ENCODE results near the gene SMAD3. TPM values are rescaled to one million over a fixed set of nuclear protein-coding genes. Genes with fewer than 3 reads are reported as not detected.

Gene SMAD3
- total RNA-seq, 1 experiment from 2014 or later: 89.2 TPM

- no peak for TF ChIP-seq ZFX (IDR thresholded peaks at IDR 0.05)
- TF ChIP-seq ZBTB33 (IDR thresholded peaks at IDR 0.05; ENCODE audit: extremely low read depth, insufficient replicate concordance, low read length): no peak
- no peak for TF ChIP-seq TCF7L2 (IDR thresholded peaks at IDR 0.05; ENCODE audit: borderline replicate concordance, extremely low read depth, insufficient read depth, insufficient read length)
- no peak for TF ChIP-seq ATF3 (IDR thresholded peaks at IDR 0.05)
- no peak for TF ChIP-seq EZH2 (IDR thresholded peaks at IDR 0.05)
Observed at GRCh38 chr15:67165254-67166253, 100.2 kb downstream of the SMAD3 start (continued).

- H3K9ac ChIP-seq (ENCODE audit: low read length): no peak overlapping the region
- H3K4me3 ChIP-seq (replicated peaks in 1 of 2; ENCODE audit: low read depth in 1 of 2, low read length in 2 of 2): no peak overlapping the region
- ATAC-seq (no peak), DNase-seq (ENCODE audit: low read depth, low spot score) (no peak)
- H3K27me3 ChIP-seq (ENCODE audit: insufficient read depth, low read length): no peaks in the 10 kb centered on the region
- CTCF ChIA-PET: no interaction called here
- no peak overlapping the region for H3K27ac ChIP-seq (ENCODE audit: low read depth, low read length)
- H2AFZ ChIP-seq (ENCODE audit: low read depth, low read length, poor library complexity, severe bottlenecking): no peak overlapping the region
- intact Hi-C loops (cut with micrococcal nuclease): no loop called here
- H3K36me3 ChIP-seq (ENCODE audit: control insufficient read depth in 1 of 2, insufficient read depth in 2 of 2, low read length in 2 of 2): peaks cover 2 to 56% of the 10 kb centered on the region in 2 experiments; a peak in 2 of 4 replicates
- H3K4me1 ChIP-seq (ENCODE audit: control insufficient read depth in 1 of 2, insufficient read depth in 2 of 2, low read length in 2 of 2): peaks cover 16 to 56% of the 10 kb centered on the region in 2 experiments
- H3K4me2 ChIP-seq (ENCODE audit: low read length): no peak overlapping the region
- no peaks in the 10 kb centered on the region for H3K9me3 ChIP-seq (ENCODE audit: control insufficient read depth in 1 of 2, insufficient read depth in 1 of 2, low read depth in 1 of 2, low read length in 2 of 2)
- no peaks in the 10 kb centered on the region for H4K20me1 ChIP-seq (ENCODE audit: insufficient read depth)
- POLR2A ChIA-PET: no interaction called here
- peaks cover 49% of the 10 kb centered on the region for H3K79me2 ChIP-seq (ENCODE audit: insufficient read depth, low read length)
- no TSS peak for BruUV-seq (replicated peaks)
- H3K9me2 ChIP-seq (ENCODE audit: insufficient read depth): no peaks in the 10 kb centered on the region
- RAD21 ChIA-PET (ENCODE audit: low non-redundant PET in 1 of 2, low total read pairs in 2 of 2, uncharacterized antibody in 2 of 2, unreplicated experiment in 2 of 2): no interaction called here
- no peak for TF ChIP-seq SP1 (IDR thresholded peaks at IDR 0.05; ENCODE audit: low read depth)
- TF ChIP-seq JUND (IDR thresholded peaks at IDR 0.05): no peak
- TF ChIP-seq SIN3A (IDR thresholded peaks at IDR 0.05; ENCODE audit: low read depth): no peak
- no peak for TF ChIP-seq POLR2A (IDR thresholded peaks at IDR 0.05; ENCODE audit: borderline replicate concordance, extremely low read depth, insufficient read depth, insufficient read length)
- TF ChIP-seq SRF (IDR thresholded peaks at IDR 0.05; ENCODE audit: low read depth): no peak
- TF ChIP-seq EGR1 (IDR thresholded peaks at IDR 0.05; ENCODE audit: low read depth): no peak
- no peak for TF ChIP-seq RAD21 (IDR thresholded peaks at IDR 0.05; ENCODE audit: low read depth)
- TF ChIP-seq ZNF274 (IDR thresholded peaks at IDR 0.05; ENCODE audit: low read depth, low read length): no peak
- TF ChIP-seq CEBPB (IDR thresholded peaks at IDR 0.05; ENCODE audit: low read depth): no peak
- no peak for TF ChIP-seq YY1 (IDR thresholded peaks at IDR 0.05; ENCODE audit: extremely low read depth, insufficient replicate concordance, low read depth, low read length)
- TF ChIP-seq CBX3 (IDR thresholded peaks at IDR 0.05; ENCODE audit: low read depth): no peak
- TF ChIP-seq REST (IDR thresholded peaks at IDR 0.05; ENCODE audit: low read depth): no peak
- TF ChIP-seq EZH2 (IDR thresholded peaks at IDR 0.05): no peak
- TF ChIP-seq TCF7L2 (IDR thresholded peaks at IDR 0.05; ENCODE audit: borderline replicate concordance, extremely low read depth, insufficient read depth, insufficient read length): no peak
- TF ChIP-seq FOSL1 (IDR thresholded peaks at IDR 0.05; ENCODE audit: low read depth): no peak
Observed at GRCh38 chr15:67166280-67167009, 101.0 kb downstream of the SMAD3 start.
